Adrenal gland (tissue), 5 donors: Measurements from ENCODE around the gene C12orf54.
"Not testable (repeated sequence)": the region's sequence is repeated elsewhere in the genome, so short reads cannot be mapped to it uniquely, and the experiment has no call there.

Experiments used
- CTCF ChIP-seq, 6 experiments: fragments of 450-650 bp in 4 of 6; fragments of 200-600 bp in 2 of 6; sonication (generic) in 1 of 6; IDR thresholded peaks; 1 replicate in 5 of 6; 2 replicates in 1 of 6; pipeline versions ENCODE4 v1.5.1 to v1.8.0; 2016 to 2021; ENCODE audit warnings: antibody characterized with exemption in 6 of 6, mild to moderate bottlenecking in 2 of 6, moderate library complexity in 1 of 6
- POLR2A ChIP-seq, 2 donors: fragments of 450-650 bp; IDR thresholded peaks; one replicate each; pipeline ENCODE4 v1.6.1; 2017; ENCODE audit warnings: antibody characterized with exemption in 2 of 2, mild to moderate bottlenecking in 2 of 2, moderate library complexity in 1 of 2
- donor health status: DM: no; HTN: no; CAD: no.

GRCh38 chr12:48469027-48469426, 13.3 kb upstream of the C12orf54 start:
- TF ChIP-seq CTCF, POLR2A (IDR thresholded peaks at IDR 0.05): not testable (repeated sequence)
